Caco-2 (cell line): ENCODE data around the gene PLEKHN1. TPM values are rescaled to one million over a fixed set of nuclear protein-coding genes. Genes with fewer than 3 reads are reported as not detected.

Source experiments
- Bru-seq: library from RNA; stranded (reverse); fragments of 400-500 nt; gene quantifications from one replicate; lab custom pipeline; 2021; lab: Mats Ljungman, UMichigan
- BruChase-seq, 2 experiments: library from RNA; stranded (reverse); fragments of 400-500 nt; gene quantifications; one replicate each; lab custom pipeline; 2021; lab: Mats Ljungman, UMichigan
- BruUV-seq: library from RNA; stranded (reverse); fragments of 400-500 nt; replicated peaks from 2 replicates; lab custom pipeline; 2021; lab: Mats Ljungman, UMichigan
- CTCF ChIA-PET: fragments of 300-600 bp; sonication (Branson Sonifier 250); formaldehyde crosslinking; loops from one replicate; lab custom pipeline; 2022; ENCODE audit warnings: antibody characterized with exemption; lab: Charles Lee
- POLR2A ChIA-PET: fragments of 300-600 bp; sonication (Branson Sonifier 250); formaldehyde crosslinking; loops from one replicate; lab custom pipeline; 2022; ENCODE audit warnings: antibody characterized with exemption; lab: Charles Lee
- DNase-seq, 2 experiments: peaks; one replicate each; pipeline versions ENCODE4 v3.0.0 to v3.0.0-alpha.2; 2020 to 2022
- H3K27me3 ChIP-seq: replicated peaks from 2 replicates; pipeline ENCODE4 v1.6.0; 2011; ENCODE audit warnings: low read length; ENCODE audit not compliant: control insufficient read depth, insufficient read depth
- H3K36me3 ChIP-seq: 2 replicates; pipeline ENCODE4 v1.5.1; 2011; ENCODE audit warnings: low read length; ENCODE audit not compliant: control insufficient read depth, insufficient read depth
- H3K4me1 ChIP-seq: fragments of 250-450 bp; sonication (Bioruptor Pico); 2 replicates; pipeline ENCODE4 v1.5.1; 2020; ENCODE audit warnings: mild to moderate bottlenecking
- H3K4me3 ChIP-seq: 2 replicates; pipeline ENCODE4 v1.5.1; 2011; ENCODE audit warnings: low read depth, mild to moderate bottlenecking, control low read depth, low read length
- H3K9me3 ChIP-seq: fragments of 250-450 bp; sonication (Bioruptor Pico); 2 replicates; pipeline ENCODE4 v1.5.1; 2020; ENCODE audit warnings: mild to moderate bottlenecking, moderate library complexity
- H3K27ac Mint-ChIP-seq: one replicate; pipeline ENCODE4 v1.8.0; 2022; ENCODE audit warnings: mixed read lengths; ENCODE audit not compliant: unreplicated experiment
- H3K27me3 Mint-ChIP-seq: one replicate; pipeline ENCODE4 v1.8.0; 2022; ENCODE audit warnings: mixed read lengths; ENCODE audit not compliant: insufficient read depth, unreplicated experiment
- H3K36me3 Mint-ChIP-seq: one replicate; pipeline ENCODE4 v1.8.0; 2022; ENCODE audit warnings: mild to moderate bottlenecking, mixed read lengths; ENCODE audit not compliant: insufficient read depth, unreplicated experiment
- H3K4me1 Mint-ChIP-seq: one replicate; pipeline ENCODE4 v1.8.0; 2022; ENCODE audit warnings: low read depth, mixed read lengths; ENCODE audit not compliant: unreplicated experiment
- H3K4me3 Mint-ChIP-seq: one replicate; pipeline ENCODE4 v1.8.0; 2022; ENCODE audit warnings: mild to moderate bottlenecking, moderate library complexity, mixed read lengths; ENCODE audit not compliant: unreplicated experiment
- H3K9me3 Mint-ChIP-seq: one replicate; pipeline ENCODE4 v1.8.0; 2022; ENCODE audit warnings: mixed read lengths; ENCODE audit not compliant: unreplicated experiment
- CTCF ChIP-seq, 2 experiments: fragments of 200-600 bp in 1 of 2; IDR thresholded peaks; 1 replicate in 1 of 2; 2 replicates in 1 of 2; pipeline versions ENCODE4 v1.5.1 to v1.8.0; 2011 to 2022; ENCODE audit warnings: antibody characterized with exemption in 1 of 2, control low read depth in 1 of 2, inconsistent platforms in 1 of 2, low read depth in 1 of 2, low read length in 1 of 2, mild to moderate bottlenecking in 1 of 2, moderate library complexity in 1 of 2; ENCODE audit not compliant: insufficient read depth in 1 of 2, severe bottlenecking in 1 of 2, unreplicated experiment in 1 of 2
- intact Hi-C: fragments of 100-400 bp; cut with micrococcal nuclease; formaldehyde crosslinking; loops from one replicate; pipeline ENCODE4 v1.10.0; 2022; ENCODE audit not compliant: unreplicated experiment
- long read RNA-seq: library from polyadenylated mRNA; stranded (forward); transcript quantifications from one replicate; pipeline ENCODE4 v2.0.0, GENCODE V29; 2022
- total RNA-seq: library from RNA; stranded (reverse); gene quantifications from 2 replicates; pipeline ENCODE4 v1.2.3, GENCODE V29; 2022

PLEKHN1 gene
- total RNA-seq (3.1 and 4.0 TPM in 2 replicates), Bru-seq, nascent RNA (percentile 35 among the genes with signal in this experiment), BruChase-seq, experiment 1, labeled RNA remaining after a 2-hour chase (percentile 38 among the genes with signal in this experiment), BruChase-seq, experiment 2, labeled RNA remaining after a 6-hour chase (percentile 33 among the genes with signal in this experiment)
- long read RNA-seq: 0 reads

- peak; percentile 67 to 73 for DNase-seq
- H3K4me1 ChIP-seq: peaks cover 6% of the 10 kb centered on the region
- H3K36me3 ChIP-seq: no peaks in the 10 kb centered on the region
- peak within 1 kb of the TSS; percentile 60 for H3K4me3 Mint-ChIP-seq
- POLR2A ChIA-PET: interaction anchor here (0.6 to 1.5 kb wide), 5 partner anchors 10 to 307 kb away, joined by 3 to 5 read pairs (median 4); partner anchors contain the start of gene UBE2J2
- TF ChIP-seq CTCF (IDR thresholded peaks at IDR 0.05; ENCODE audit: insufficient read depth in 1 of 2, low read depth in 1 of 2, low read length in 1 of 2, severe bottlenecking in 1 of 2, unreplicated experiment in 1 of 2): no peak
- no peaks in the 10 kb centered on the region for H3K27me3 ChIP-seq
- H3K27ac Mint-ChIP-seq: no peak within 1 kb of the TSS
- CTCF ChIA-PET: interaction anchor here (1.8 kb wide), 1 partner anchor 10 kb away, joined by 8 read pairs; no protein-coding TSS in a partner anchor
- no peaks in the 10 kb centered on the region for H3K4me1 Mint-ChIP-seq
- H3K9me3 ChIP-seq: no peaks in the 10 kb centered on the region
- no peaks in the 10 kb centered on the region for H3K27me3 Mint-ChIP-seq
- intact Hi-C loops: no loop called here
- H3K4me3 ChIP-seq: peak within 1 kb of the TSS; percentile 85
- H3K36me3 Mint-ChIP-seq: peaks cover 13% of the 10 kb centered on the region
- TSS peak; percentile 74 for BruUV-seq
- no peaks in the 10 kb centered on the region for H3K9me3 Mint-ChIP-seq
Measured at GRCh38 chr1:966135-966703, at the start of gene PLEKHN1. Gene PLEKHN1 (plus strand): TSS chr1:966482. CDS start chr1:966532, 50 bp downstream.

- H3K4me1 Mint-ChIP-seq: no peaks in the 10 kb centered on the region
- DNase-seq: no peak
- TF ChIP-seq CTCF (IDR thresholded peaks at IDR 0.05; ENCODE audit: insufficient read depth in 1 of 2, low read depth in 1 of 2, low read length in 1 of 2, severe bottlenecking in 1 of 2, unreplicated experiment in 1 of 2): no peak
- intact Hi-C loops: no loop called here
- H3K4me3 ChIP-seq: no peak overlapping the region
- no peaks in the 10 kb centered on the region for H3K9me3 ChIP-seq
- H3K36me3 Mint-ChIP-seq: no peaks in the 10 kb centered on the region
- H3K27me3 ChIP-seq: no peaks in the 10 kb centered on the region
- no peaks in the 10 kb centered on the region for H3K9me3 Mint-ChIP-seq
- peaks cover 5% of the 10 kb centered on the region for H3K27me3 Mint-ChIP-seq
- H3K4me3 Mint-ChIP-seq: no peak overlapping the region
- H3K4me1 ChIP-seq: peaks cover 13% of the 10 kb centered on the region
- POLR2A ChIA-PET: no interaction called here
- CTCF ChIA-PET: interaction anchor here (0.9 kb wide), 1 partner anchor 21 kb away, joined by 3 read pairs; no protein-coding TSS in a partner anchor
- no peak overlapping the region for H3K27ac Mint-ChIP-seq
- no TSS peak for BruUV-seq
- H3K36me3 ChIP-seq: no peaks in the 10 kb centered on the region
Measured at GRCh38 chr1:917076-917459, 49.2 kb upstream of the PLEKHN1 start.

DNA sequence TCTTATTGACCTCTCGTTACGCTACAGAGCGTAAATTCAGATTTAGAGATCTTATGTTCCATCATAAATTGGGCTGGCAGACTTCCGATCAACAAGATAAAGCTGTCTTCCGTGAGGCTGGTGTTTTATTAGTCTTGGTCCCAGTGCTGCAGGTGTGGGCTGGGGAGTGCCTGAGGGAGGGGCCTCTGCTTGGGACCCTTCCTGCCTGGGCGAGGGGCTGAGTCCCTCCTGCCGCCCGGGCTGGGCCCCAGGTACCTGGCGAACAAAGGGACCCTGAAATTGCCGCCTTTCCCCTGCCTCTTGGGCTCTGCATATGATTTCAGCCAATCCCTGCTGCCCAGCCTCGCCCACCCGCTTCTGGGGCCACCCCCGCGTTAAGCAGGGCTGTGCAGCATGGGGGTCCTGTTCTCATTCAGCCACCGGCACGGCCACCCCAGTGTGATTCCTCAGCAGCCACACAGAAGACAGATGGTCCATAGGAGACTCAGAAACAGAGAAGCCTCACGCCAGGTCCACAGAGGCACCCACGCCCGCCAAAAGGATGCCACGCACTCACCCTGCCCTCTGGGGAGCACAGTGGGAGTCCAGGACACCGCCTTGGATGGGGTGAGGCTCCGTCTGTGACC lies 48.7 kb upstream of the PLEKHN1 start:
- no peaks in the 10 kb centered on the region for H3K9me3 ChIP-seq
- no peak overlapping the region for H3K4me3 Mint-ChIP-seq

More for the DNA sequence above, 48.7 kb upstream of the PLEKHN1 start:
- peaks cover 5% of the 10 kb centered on the region for H3K27me3 Mint-ChIP-seq
- H3K36me3 Mint-ChIP-seq: no peaks in the 10 kb centered on the region
- H3K4me1 ChIP-seq: peaks cover 13% of the 10 kb centered on the region
- CTCF ChIA-PET: no interaction called here
- no peak overlapping the region for H3K27ac Mint-ChIP-seq
- POLR2A ChIA-PET: no interaction called here
- no peaks in the 10 kb centered on the region for H3K36me3 ChIP-seq
- TF ChIP-seq CTCF (IDR thresholded peaks at IDR 0.05; ENCODE audit: insufficient read depth in 1 of 2, low read depth in 1 of 2, low read length in 1 of 2, severe bottlenecking in 1 of 2, unreplicated experiment in 1 of 2): no peak
- no peaks in the 10 kb centered on the region for H3K27me3 ChIP-seq
- no TSS peak for BruUV-seq
- intact Hi-C loops: no loop called here
- DNase-seq: no peak
- H3K9me3 Mint-ChIP-seq: no peaks in the 10 kb centered on the region
- no peak overlapping the region for H3K4me3 ChIP-seq
- H3K4me1 Mint-ChIP-seq: no peaks in the 10 kb centered on the region
